Uterus (tissue), 4 donors: ENCODE results near the gene VIT. TPM values are rescaled to one million over a fixed set of nuclear protein-coding genes. Genes with fewer than 3 reads are reported as not detected.

Experiments used
- DNase-seq, 2 donors: peaks; one replicate each; pipeline ENCODE4 v3.0.0-alpha.2; 2019 to 2020
- H3K27ac ChIP-seq, 2 donors: fragments of 200-600 bp; sonication (generic); 1 replicate in 1 of 2; 2 replicates in 1 of 2; pipeline ENCODE4 v1.5.1; 2016 to 2018
- H3K27me3 ChIP-seq, 2 donors: fragments of 200-600 bp; sonication (generic); one replicate each; pipeline ENCODE4 v1.5.1; 2018 to 2019; ENCODE audit warnings: control low read depth in 1 of 2
- H3K36me3 ChIP-seq, 2 donors: fragments of 200-600 bp; sonication (generic); one replicate each; pipeline ENCODE4 v1.5.1; 2019; ENCODE audit warnings: control low read depth in 1 of 2
- H3K4me1 ChIP-seq, 2 donors: fragments of 200-600 bp; sonication (generic); one replicate each; pipeline ENCODE4 v1.5.1; 2018 to 2019; ENCODE audit warnings: control low read depth in 1 of 2
- H3K4me3 ChIP-seq, 2 donors: fragments of 200-600 bp; sonication (generic); 1 replicate in 1 of 2; 2 replicates in 1 of 2; pipeline ENCODE4 v1.5.1; 2018 to 2019; ENCODE audit warnings: mild to moderate bottlenecking in 1 of 2
- H3K9me3 ChIP-seq, 2 donors: fragments of 200-600 bp; sonication (generic); one replicate each; pipeline ENCODE4 v1.5.1; 2019; ENCODE audit warnings: control low read depth in 1 of 2
- POLR2A ChIP-seq, 2 donors: fragments of 450-650 bp; IDR thresholded peaks; one replicate each; pipeline ENCODE4 v1.6.1; 2016; ENCODE audit warnings: antibody characterized with exemption in 2 of 2, mild to moderate bottlenecking in 1 of 2, moderate library complexity in 1 of 2
- intact Hi-C: fragments of 100-400 bp; cut with DNase I; formaldehyde crosslinking; loops from one replicate; pipeline ENCODE4 v1.15.1; 2023; ENCODE audit warnings: low total_unique reads
- total RNA-seq, 4 donors: library from RNA; depleted of rRNA in 3 of 4; stranded (reverse); fragments of >200 nt in 3 of 4; gene quantifications; one replicate each; pipeline versions ENCODE4 v1.1.0 to v1.2.4, GENCODE V29; 2014 to 2023
- TF ChIP-seq, protein P1 (sequence below), 4 experiments: fragments of 200-600 bp in 2 of 4; fragments of 450-650 bp in 2 of 4; sonication (generic) in 2 of 4; IDR thresholded peaks; one replicate each; pipeline ENCODE4 v1.5.1; 2016 to 2019; ENCODE audit warnings: antibody characterized with exemption in 4 of 4, mild to moderate bottlenecking in 2 of 4, moderate library complexity in 1 of 4
- donor health status: DM: yes; HTN: yes; CAD: no.

The VIT gene
- total RNA-seq, 4 donors from 2014 or later, result 0.26 to 6.2 (median 2.8) TPM

DNA sequence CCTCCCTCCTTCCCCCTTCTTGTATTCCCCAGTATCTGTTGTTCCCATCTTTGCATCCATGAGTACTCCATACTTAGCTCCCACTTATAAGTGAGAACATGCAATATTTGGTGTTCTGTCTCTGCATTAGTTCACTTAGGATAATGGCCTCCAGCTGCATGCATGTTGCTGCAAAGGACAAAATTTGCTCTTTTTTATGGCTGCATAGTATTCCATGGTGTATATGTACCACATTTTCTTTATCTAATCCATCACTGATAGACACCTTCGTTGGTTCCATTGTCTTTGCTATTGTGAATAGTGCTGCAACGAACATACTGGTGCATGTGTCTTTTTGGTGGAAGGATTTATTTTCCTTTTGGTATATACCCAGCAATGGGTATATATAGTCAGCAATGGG, 47.4 kb downstream of the VIT start:
- Histone ChIP-seq H3K4me3 (no peak overlapping the region), H3K4me1 (no peaks in the 10 kb centered on the region), H3K27ac (no peak overlapping the region), H3K9me3 (no peaks in the 10 kb centered on the region), H3K36me3 (no peaks in the 10 kb centered on the region), H3K27me3 (peaks cover 0 to 3% of the 10 kb centered on the region in 2 donors)
- TF ChIP-seq, protein P1, sequence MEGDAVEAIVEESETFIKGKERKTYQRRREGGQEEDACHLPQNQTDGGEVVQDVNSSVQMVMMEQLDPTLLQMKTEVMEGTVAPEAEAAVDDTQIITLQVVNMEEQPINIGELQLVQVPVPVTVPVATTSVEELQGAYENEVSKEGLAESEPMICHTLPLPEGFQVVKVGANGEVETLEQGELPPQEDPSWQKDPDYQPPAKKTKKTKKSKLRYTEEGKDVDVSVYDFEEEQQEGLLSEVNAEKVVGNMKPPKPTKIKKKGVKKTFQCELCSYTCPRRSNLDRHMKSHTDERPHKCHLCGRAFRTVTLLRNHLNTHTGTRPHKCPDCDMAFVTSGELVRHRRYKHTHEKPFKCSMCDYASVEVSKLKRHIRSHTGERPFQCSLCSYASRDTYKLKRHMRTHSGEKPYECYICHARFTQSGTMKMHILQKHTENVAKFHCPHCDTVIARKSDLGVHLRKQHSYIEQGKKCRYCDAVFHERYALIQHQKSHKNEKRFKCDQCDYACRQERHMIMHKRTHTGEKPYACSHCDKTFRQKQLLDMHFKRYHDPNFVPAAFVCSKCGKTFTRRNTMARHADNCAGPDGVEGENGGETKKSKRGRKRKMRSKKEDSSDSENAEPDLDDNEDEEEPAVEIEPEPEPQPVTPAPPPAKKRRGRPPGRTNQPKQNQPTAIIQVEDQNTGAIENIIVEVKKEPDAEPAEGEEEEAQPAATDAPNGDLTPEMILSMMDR (IDR thresholded peaks at IDR 0.05), result no peak
- intact Hi-C loops, result no loop called here
- no peak for DNase-seq

DNA sequence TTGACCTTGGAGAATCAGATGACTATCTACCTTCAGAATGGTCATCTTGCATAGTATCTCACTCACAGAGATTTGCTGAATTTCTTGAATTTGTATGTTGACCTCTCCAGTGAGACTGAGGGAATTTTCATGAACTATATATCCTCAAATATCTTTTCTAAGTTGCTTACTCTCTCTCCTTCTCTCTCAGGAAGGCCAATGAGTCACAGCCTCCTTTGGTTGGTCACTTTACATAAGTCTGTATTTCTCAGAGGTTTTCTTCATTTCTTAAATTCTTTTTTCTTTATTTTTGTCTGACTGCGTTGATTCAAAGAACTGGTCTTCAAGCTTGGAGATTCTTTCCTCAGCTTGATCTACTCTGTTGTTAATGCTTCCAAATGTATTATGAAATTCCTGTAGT, 51.7 kb downstream of the VIT start:
- intact Hi-C loops, result no loop called here
- no peaks in the 10 kb centered on the region for H3K4me1 ChIP-seq
- H3K9me3 ChIP-seq, result no peaks in the 10 kb centered on the region
- DNase-seq, result no peak
- no peak for TF ChIP-seq POLR2A (IDR thresholded peaks at IDR 0.05)
- TF ChIP-seq, protein P1 (IDR thresholded peaks at IDR 0.05), result no peak
- H3K36me3 ChIP-seq, result no peaks in the 10 kb centered on the region
- H3K4me3 ChIP-seq, result no peak overlapping the region
- peaks cover 0 to 3% of the 10 kb centered on the region in 2 donors for H3K27me3 ChIP-seq
- no peak overlapping the region for H3K27ac ChIP-seq

DNA sequence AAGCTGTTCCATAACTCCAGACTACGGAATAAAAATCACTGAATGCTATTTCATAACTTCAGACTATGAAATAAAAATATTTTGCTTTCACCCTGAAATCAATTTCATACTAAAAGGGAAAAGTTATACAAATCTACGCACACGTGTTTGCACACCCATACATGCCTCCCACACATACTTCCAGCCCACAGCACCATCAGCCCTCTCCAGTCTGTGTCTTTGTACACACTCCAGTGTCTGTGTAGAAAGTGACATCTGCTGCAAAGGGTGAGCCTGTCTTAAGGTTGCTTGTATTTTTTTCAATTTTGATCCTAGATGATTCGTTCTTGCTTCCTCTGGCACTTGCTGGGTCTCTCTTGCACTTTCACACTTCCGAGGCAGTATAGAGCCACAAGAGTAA, 53.6 kb downstream of the VIT start:
- Histone ChIP-seq H3K4me3 (no peak overlapping the region), H3K36me3 (no peaks in the 10 kb centered on the region), H3K9me3 (no peaks in the 10 kb centered on the region), H3K27ac (no peak overlapping the region), H3K27me3 (peaks cover 0 to 3% of the 10 kb centered on the region in 2 donors), H3K4me1 (no peaks in the 10 kb centered on the region)
- DNase-seq, result no peak
- no peak for TF ChIP-seq POLR2A (IDR thresholded peaks at IDR 0.05)
- intact Hi-C loops, result no loop called here

DNA sequence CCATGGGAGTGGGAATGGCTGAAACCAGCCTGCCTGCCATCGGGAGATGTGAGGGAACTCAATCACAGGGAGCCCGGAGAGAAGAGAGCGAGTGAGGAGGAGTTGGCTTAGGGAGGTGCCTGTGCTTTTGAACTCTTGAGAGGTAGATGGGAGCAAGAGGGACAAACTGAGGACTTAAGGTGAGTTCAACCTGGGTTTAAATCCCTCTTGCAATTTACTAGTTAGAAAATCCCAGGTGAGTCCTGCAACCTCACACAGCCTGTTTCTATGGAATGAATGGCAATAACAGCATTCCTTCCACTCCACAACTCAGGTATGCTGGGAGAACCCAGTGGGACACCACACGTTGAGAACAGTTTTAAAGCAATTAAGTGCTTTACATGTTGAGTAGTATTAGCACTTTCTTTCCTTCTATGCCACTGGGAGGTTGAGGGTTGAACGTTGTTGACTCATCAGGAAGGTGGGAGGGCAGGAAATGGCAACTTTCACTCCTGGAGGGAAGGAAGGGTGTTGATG, 57.3 kb downstream of the VIT start:
- Histone ChIP-seq H3K36me3 (no peaks in the 10 kb centered on the region), H3K4me1 (no peaks in the 10 kb centered on the region), H3K27ac (no peak overlapping the region), H3K9me3 (no peaks in the 10 kb centered on the region), H3K4me3 (no peak overlapping the region), H3K27me3 (no peaks in the 10 kb centered on the region)
- TF ChIP-seq POLR2A (IDR thresholded peaks at IDR 0.05), result no peak
- TF ChIP-seq, protein P1 (IDR thresholded peaks at IDR 0.05), result no peak
- DNase-seq, result no peak
- intact Hi-C loops, result no loop called here

DNA sequence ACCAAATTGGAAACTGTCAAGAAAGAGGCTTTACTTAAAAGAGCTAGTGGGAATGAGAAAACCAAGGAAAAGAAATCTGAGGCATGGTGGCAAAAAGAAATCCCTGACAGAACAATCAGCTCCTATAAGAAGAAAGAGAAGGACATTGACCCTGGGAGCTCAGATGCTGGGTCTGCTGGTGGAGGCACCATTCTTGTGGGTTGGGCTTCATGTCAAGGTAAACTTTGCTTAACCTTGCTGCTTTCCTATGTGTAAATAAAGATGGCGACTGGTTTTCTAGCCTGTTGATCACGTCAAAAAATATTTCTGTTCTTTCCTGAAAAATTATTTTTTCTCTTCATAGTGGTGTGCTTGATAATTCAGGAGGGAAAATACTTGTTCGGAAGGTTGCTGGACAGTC, 58.1 kb downstream of the VIT start:
- Histone ChIP-seq H3K4me3 (no peak overlapping the region), H3K27me3 (no peaks in the 10 kb centered on the region), H3K9me3 (no peaks in the 10 kb centered on the region), H3K27ac (no peak overlapping the region), H3K4me1 (no peaks in the 10 kb centered on the region), H3K36me3 (no peaks in the 10 kb centered on the region)
- DNase-seq, result no peak
- TF ChIP-seq, protein P1 (IDR thresholded peaks at IDR 0.05), result no peak
- TF ChIP-seq POLR2A (IDR thresholded peaks at IDR 0.05), result no peak
- intact Hi-C loops, result no loop called here

DNA sequence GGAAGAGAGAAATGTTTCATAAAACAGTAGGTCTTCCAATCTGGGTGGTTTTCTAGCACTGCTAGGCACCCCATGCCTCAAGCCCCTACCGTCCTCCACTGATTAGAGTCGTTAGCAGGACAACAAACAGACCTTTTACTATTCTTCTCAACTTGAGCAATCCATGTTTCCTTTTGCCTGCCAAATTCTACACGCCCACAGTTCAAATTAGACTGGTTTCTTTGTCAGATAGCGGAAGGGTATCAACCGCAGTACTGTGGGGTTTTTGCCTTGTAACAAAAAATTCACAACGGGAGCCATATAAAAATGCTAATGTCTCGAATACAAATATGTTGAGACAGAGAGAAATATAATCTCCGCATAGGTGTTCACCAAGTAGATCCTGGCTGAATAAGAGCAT, 59.9 kb downstream of the VIT start:
- no peak overlapping the region for H3K4me3 ChIP-seq
- H3K27me3 ChIP-seq, result no peaks in the 10 kb centered on the region
- H3K36me3 ChIP-seq, result no peaks in the 10 kb centered on the region
- no peak overlapping the region for H3K27ac ChIP-seq
- no peaks in the 10 kb centered on the region for H3K9me3 ChIP-seq
- TF ChIP-seq POLR2A (IDR thresholded peaks at IDR 0.05), result no peak
- TF ChIP-seq, protein P1 (IDR thresholded peaks at IDR 0.05), result no peak
- intact Hi-C loops, result no loop called here
- H3K4me1 ChIP-seq, result no peaks in the 10 kb centered on the region
- no peak for DNase-seq
